HG03139 (cell line): ENCODE measurements around the gene TERT.
"Not testable (repeated sequence)": the region's sequence is repeated elsewhere in the genome, so short reads cannot be mapped to it uniquely, and the experiment has no call there.

Experiments used
- ATAC-seq: cut with Tn5 transposase; IDR thresholded peaks from one replicate; pipeline ENCODE4 v1.9.1; 2021; ENCODE audit not compliant: unreplicated experiment

Gene TERT

DNA sequence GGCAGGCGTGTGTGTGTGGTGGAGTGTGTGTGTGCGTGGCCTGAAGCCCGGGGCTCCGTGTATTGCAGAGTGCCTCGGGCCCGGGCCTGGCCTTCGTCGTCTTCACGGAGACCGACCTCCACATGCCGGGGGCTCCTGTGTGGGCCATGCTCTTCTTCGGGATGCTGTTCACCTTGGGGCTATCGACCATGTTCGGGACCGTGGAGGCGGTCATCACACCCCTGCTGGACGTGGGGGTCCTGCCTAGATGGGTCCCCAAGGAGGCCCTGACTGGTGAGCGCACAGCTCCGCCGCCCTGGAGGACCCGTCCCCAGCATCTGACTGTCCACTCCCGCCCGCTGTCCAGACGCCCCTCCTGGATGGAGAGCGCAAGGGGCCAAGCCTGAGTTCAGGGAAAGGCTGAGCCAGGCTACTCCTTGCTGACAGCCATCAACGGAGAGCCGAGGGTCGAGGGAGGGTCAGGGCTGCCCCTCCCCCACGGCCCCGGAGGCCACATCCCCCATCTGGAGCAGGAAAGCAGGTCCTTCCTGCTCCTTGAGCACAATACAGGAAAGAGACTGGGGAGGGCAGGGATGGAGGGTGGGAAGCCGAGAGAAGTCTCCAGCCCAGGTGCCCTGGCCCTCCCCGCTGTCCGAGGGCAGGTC, 51.3 kb downstream of the TERT start:
- ATAC-seq = no peak

DNA sequence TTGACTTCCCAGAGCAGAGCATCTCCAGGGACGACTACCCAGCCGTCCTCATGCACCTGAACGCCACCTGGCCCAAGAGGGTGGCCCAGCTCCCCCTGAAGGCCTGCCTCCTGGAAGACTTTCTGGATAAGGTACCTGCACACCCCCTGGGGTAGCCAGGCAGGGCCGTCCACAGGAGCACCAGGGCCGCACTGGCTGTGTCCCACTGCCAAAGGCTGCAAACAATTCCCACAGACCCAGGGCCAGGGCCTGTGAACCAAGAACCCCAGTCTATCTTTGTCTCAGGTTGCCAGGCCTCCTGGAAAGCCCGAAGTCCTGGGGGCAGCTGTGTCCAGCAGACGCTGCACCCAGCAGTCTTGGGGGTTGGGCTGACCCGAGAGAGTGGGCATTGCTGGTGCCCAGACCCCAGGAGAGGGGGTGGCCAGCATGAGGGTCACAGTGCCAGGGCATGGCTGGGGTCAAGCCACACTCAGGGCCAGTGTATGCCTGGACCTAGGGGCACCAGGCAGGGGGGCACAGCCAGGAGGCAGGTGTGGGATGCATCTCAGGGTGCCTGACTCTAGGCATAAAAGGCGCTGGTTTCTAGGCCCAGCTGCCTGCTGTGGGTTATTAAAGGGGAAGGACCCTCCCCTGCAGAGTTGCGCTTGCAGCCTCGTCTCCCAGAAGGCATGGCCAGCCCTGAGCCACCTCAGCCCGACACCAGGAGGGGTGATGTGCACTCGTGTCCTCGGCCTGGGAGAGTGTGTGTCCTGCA, 52.0 kb downstream of the TERT start:
- no peak for ATAC-seq

GRCh38 chr5:1241509-1242080, 53.3 kb downstream of the TERT start:
- ATAC-seq = no peak

DNA sequence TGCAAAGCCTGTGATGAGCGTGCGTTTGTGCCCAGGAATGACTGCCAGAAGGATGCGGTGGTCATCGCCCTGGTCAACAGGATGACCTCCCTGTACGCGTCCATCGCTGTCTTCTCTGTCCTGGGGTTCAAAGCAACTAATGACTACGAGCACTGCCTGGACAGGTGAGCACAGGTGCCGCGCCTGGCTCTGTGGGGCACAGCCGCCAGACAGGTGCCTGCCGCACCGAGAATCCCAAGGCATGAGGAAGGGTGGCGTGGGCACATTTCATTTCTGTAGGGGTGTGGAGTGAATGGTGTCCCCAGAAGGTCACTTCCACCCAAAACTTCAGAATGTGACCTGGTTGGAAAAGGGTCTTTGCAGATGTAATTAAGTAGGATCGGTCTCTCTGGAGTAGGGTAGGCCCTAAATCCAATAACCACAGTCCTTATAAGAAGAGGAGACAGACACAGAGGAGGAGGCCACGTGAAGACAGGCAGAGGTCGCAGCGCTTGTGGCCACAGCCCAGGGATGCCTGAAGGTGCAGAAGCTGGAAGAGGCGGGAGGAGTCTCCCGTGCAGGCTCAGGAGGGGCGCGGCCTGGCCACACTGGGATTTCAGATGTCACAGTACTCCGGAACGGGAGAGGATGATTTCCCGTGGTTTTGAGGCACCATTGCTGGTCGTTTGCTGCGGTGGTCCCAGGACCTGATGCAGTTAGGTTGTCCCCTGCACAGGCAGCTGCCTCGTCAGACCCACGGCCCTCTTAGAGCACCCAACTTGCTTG, 54.2 kb downstream of the TERT start:
- ATAC-seq = no peak

DNA sequence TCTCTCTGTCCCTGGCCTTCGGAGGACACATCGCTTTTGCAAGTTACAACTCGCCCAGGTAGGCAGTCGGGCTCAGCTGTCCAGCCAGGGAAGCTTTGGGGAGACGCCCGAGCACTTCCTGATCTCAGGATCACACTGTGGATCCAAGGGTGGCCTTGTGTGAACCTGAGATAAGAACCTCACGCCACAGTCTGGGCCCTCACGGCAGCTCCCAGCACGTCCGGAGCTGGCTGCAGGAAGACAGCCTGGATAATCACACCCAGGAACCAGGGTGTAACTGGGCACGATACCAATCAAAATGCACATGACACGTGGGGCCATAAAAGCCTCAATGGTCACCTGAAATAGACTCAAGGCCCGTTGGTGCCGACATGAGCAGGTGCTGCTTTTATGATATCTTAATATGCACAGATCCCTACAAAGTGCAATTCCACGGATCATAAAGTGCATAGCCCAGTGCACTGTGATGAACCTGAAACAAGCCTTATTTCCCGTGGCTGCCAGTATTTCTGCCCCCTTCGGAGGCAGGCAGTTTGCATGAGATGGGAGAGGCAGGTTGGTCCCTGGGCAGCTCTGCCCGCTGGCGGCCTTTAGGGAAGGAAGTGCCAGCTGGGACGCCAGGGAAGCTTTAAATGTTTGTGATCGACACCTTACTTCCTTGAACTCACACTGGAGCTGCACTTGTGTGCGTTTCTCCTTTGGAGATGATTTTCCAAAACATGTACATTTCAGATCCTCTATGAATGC, 55.2 kb downstream of the TERT start:
- ATAC-seq = no peak

GRCh38 chr5:1235838-1236237, 59.0 kb downstream of the TERT start:
- ATAC-seq = no peak

DNA sequence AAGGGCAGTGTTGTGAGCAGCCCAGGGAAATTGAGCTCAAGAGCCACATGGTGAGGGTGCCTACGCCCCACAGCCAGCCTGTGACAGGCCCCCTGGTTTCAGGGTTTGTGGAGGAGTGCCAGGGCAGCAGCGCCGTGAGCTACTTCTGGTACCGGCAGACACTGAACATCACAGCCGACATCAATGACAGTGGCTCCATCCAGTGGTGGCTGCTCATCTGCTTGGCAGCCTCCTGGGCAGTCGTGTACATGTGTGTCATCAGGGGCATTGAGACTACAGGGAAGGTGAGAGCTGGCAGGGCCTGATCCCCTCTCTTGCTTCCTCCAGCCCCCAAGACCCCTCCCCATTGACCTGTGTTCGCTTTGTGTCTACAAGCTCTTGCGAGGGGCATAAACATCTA, 59.5 kb downstream of the TERT start:
- ATAC-seq = no peak

GRCh38 chr5:1232780-1233179, 62.1 kb downstream of the TERT start:
- no peak for ATAC-seq

GRCh38 chr5:1231354-1231905, 63.4 kb downstream of the TERT start:
- ATAC-seq = no peak

- ATAC-seq = no peak
Measured at GRCh38 chr5:1230551-1230950, 64.3 kb downstream of the TERT start.

DNA sequence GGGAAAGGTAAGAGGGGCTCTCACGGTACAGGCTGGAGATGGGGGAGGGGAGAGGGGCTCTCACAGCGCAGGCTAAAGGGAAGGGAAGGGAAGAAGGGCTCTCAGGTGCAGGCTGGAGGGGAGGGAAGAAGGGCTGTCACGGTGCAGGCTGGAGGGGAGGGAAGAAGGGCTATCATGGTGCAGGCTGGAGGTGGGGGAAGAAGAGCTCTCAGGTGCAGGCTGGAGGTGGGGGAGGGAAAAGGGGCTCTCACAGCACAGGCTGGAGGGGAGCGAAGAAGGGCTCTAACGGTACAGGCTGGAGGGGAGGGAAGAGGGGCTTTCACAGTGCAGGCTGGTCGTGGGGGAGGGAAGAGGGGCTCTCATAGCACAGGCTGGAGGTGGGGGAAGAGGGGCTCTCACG, 65.0 kb downstream of the TERT start:
- ATAC-seq = no peak

DNA sequence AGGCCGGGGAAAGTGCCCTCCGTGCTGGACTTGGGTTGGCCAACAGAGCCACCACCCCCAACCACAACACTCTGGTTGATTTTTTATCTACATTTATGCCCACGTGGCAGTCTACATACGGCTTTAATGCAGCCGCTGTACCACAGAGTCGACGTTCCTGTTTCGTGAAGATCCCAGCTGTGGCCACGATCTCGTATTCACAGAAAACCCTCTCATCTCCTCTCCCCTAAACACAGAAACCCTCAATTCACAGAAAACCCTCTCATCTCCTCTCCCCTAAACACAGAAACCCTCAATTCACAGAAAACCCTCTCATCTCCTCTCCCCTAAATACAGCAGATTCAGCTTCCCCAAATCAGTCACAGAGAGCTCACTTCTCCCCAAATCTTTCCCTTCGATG, 65.8 kb downstream of the TERT start:
- not testable (repeated sequence) for ATAC-seq

DNA sequence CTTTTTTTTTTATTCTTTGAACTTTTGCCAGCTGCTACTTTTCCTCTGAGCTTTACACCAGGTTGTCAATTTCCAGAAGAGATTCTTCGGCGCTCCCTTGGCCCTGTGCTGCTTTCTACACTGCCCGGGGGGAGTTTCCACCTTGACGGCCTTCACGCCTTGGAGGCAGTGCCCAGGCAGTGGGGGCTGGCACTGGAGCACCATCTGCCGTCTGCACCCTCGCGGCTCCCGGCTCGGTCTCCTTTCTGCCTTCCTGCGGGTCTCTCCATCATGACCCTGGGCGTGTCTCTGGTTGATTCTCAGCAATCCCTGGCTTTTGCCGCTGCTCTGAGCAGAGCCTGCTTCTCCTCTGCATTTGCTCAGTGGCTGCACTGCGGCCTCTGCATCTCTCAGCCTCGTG, 66.7 kb downstream of the TERT start:
- no peak for ATAC-seq

DNA sequence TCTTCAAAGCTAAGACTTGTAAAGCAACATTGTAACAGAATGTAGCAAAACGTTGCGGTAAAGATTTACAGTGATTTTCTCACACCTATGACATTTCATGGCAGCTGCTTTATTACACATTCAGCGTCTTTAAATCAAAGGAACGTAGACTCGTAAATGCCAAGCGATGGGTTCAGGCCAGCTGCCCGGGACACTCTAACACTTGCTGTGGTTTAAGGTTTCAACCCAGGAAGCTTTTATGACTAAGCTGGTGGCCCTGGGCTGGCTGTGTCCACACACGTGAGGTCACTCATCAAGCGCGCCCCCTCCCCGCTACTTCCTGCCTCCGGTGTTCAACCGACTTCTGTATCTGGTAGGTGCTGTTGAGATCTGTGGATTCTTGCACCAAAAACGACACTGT, 67.2 kb downstream of the TERT start:
- ATAC-seq = no peak

DNA sequence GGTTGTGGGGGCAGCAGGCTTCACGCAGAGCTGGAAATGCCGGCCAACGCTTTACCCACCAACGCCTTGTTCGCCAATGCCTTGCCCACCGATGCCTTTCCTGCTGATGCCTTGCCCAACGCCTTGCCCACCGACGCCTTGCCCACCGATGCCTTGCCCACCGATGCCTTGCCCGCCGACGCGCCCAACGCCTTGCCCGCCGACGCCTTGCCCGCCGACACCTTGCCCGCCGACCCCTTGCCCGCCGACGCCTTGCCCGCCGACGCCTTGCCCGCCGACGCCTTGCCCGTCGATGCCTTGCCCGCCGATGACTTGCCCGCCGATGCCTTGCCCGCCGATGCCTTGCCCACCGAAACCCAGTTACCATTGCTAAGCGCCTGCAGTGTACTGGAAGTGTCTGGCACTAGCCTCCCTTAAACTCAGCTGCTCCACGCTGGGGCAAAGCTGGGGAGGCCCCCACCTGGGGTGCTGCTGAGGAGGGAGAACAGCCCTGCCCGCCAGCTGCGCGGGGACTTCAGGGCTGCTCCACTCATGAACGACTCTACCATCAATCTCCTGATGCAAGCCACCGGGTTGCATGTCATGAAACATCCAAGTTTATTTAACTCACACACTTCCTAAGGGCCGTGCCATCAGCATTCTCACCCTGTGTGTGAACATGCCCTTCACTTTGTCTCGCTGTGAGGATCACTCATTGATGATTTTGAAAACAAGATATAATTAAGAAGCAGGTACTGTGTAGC, 67.9 kb downstream of the TERT start:
- no peak for ATAC-seq

GRCh38 chr5:1226231-1226630, 68.6 kb downstream of the TERT start:
- ATAC-seq = no peak

DNA sequence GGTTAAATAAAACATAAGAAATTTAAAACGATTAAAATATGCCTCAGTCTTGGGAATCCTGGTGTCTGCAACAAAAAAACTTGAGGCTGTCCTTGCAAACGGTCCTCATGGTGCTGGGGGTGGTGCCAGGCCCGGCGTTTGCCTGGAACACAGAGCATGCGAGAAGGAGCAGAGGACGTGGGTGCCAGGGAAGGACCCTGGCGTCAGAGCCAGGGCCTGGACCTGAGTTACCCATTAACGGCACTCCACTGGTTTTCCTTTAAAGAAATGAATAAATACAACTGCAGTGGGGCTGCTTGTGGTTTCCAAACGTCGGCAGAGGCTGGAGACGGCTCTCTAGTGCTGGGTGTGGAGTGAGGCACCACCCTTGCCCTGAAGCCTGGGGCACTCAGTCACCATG, 69.8 kb downstream of the TERT start, which contains the start of gene SLC6A18:
TSS of gene SLC6A18 (plus strand) at position 301 of the 400 bp plus-strand sequence. CDS start at position 398, 97 bp downstream.
- no peak for ATAC-seq

DNA sequence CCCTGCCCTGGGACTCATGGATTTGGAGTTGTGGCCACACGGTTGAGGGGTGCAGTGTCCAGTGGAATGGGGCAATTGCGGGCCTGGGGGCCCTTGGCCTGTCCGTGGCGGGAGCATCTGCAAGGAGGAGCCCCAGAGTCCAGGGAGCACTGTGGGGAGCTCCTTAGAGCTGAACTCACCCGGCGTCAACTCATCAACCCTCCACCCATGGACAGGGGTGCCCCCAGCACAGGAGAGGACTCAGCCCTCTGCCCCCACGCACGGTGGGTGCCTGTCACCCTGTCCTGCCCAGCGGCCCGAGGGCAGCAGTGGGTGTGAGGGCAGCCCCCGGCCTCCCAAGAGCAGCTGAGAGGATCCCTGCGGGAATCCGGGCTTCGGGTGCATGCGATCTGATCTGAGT, 70.2 kb downstream of the TERT start:
- ATAC-seq = no peak

- ATAC-seq = no peak
Measured at GRCh38 chr5:1223278-1223670, 71.6 kb downstream of the TERT start.
